HepG2 (cell line): ENCODE measurements around the gene ZNFX1. TPM values are rescaled to one million over a fixed set of nuclear protein-coding genes. Genes with fewer than 3 reads are reported as not detected.

Experiments
- ARNT2 ChIP-seq: sonication (generic); formaldehyde crosslinking; IDR thresholded peaks from 2 replicates; pipeline ENCODE4 v1.8.0; 2022; ENCODE audit warnings: mild to moderate bottlenecking, low read depth, missing genetic modification reagents, moderate library complexity
- CBFB ChIP-seq: sonication (generic); formaldehyde crosslinking; IDR thresholded peaks from 2 replicates; pipeline ENCODE4 v1.4.0; 2020; ENCODE audit warnings: missing genetic modification reagents
- FOXP1 ChIP-seq, 2 experiments: fragments of 450-650 bp in 1 of 2; IDR thresholded peaks; 2 replicates each; pipeline ENCODE4 v1.6.1; 2017 to 2018; ENCODE audit warnings: antibody characterized with exemption in 1 of 2
- HNRNPLL ChIP-seq: fragments of 200-400 bp; formaldehyde crosslinking; IDR thresholded peaks from 2 replicates; pipeline ENCODE4 v1.6.1; 2017; ENCODE audit warnings: mild to moderate bottlenecking, low read depth, low read length; ENCODE audit not compliant: poor library complexity, severe bottlenecking
- JUNB ChIP-seq: sonication (generic); formaldehyde crosslinking; IDR thresholded peaks from 2 replicates; pipeline ENCODE4 v1.8.0; 2022; ENCODE audit warnings: missing genetic modification reagents, mild to moderate bottlenecking, borderline replicate concordance
- KDM3A ChIP-seq: IDR thresholded peaks from 2 replicates; pipeline ENCODE4 v1.6.1; 2018; ENCODE audit warnings: low read depth, missing compliant biosample characterization
- KMT2A ChIP-seq: sonication (generic); formaldehyde crosslinking; IDR thresholded peaks from 2 replicates; pipeline ENCODE4 v1.4.0; 2020; ENCODE audit warnings: missing genetic modification reagents
- MED1 ChIP-seq: sonication (generic); formaldehyde crosslinking; IDR thresholded peaks from 2 replicates; pipeline ENCODE4 v1.4.0; 2020; ENCODE audit warnings: missing genetic modification reagents
- MIER3 ChIP-seq: IDR thresholded peaks from 2 replicates; pipeline ENCODE4 v1.6.1; 2016; ENCODE audit warnings: missing compliant biosample characterization, borderline replicate concordance
- NCOR1 ChIP-seq: fragments of 200-600 bp; sonication (generic); IDR thresholded peaks from 2 replicates; pipeline ENCODE4 v1.7.0; 2017; ENCODE audit warnings: antibody characterized with exemption, low read length, borderline replicate concordance
- PAX8 ChIP-seq: sonication (generic); formaldehyde crosslinking; IDR thresholded peaks from 2 replicates; pipeline ENCODE4 v1.8.0; 2022; ENCODE audit warnings: mild to moderate bottlenecking, missing genetic modification reagents, borderline replicate concordance
- RAD51 ChIP-seq: fragments of 450-650 bp; IDR thresholded peaks from 2 replicates; pipeline ENCODE4 v1.6.1; 2016; ENCODE audit warnings: borderline replicate concordance
- ZNF761 ChIP-seq: sonication (generic); formaldehyde crosslinking; conservative IDR thresholded peaks from 2 replicates; pipeline ENCODE4 v1.4.0; 2020; ENCODE audit warnings: mild to moderate bottlenecking, missing genetic modification reagents
- ZNF773 ChIP-seq: sonication (generic); formaldehyde crosslinking; IDR thresholded peaks from 2 replicates; pipeline ENCODE4 v1.4.0; 2020; ENCODE audit warnings: missing genetic modification reagents, borderline replicate concordance
- ZNF780A ChIP-seq: sonication (generic); formaldehyde crosslinking; IDR thresholded peaks from 2 replicates; pipeline ENCODE4 v1.8.0; 2022; ENCODE audit warnings: mild to moderate bottlenecking, missing genetic modification reagents, moderate library complexity
- ZNF792 ChIP-seq: IDR thresholded peaks from 2 replicates; pipeline ENCODE4 v1.6.1; 2016
- ZNF841 ChIP-seq: sonication (generic); formaldehyde crosslinking; IDR thresholded peaks from 2 replicates; pipeline ENCODE4 v1.8.1; 2023; ENCODE audit warnings: missing genetic modification reagents, borderline replicate concordance
- polyA plus RNA-seq, 8 experiments: library from polyadenylated mRNA; depleted of rRNA in 3 of 8; stranded (reverse) in 7 of 8; unstranded in 1 of 8; fragments of >200 nt; fragmentation: Illumina TruSeq in 4 of 8; extraction: Trizol in 4 of 8; gene quantifications; 2 replicates each; pipeline versions ENCODE4 v1.2.1 to v1.2.3, GENCODE V29; 2011 to 2016; ENCODE audit warnings: low read depth in 4 of 8, missing spikeins in 1 of 8, mixed read lengths in 1 of 8; ENCODE audit not compliant: insufficient read depth in 1 of 8
- total RNA-seq, 5 experiments: library from RNA; depleted of rRNA; stranded (reverse); fragments of >200 nt; fragmentation: Illumina TruSeq; extraction: Trizol; gene quantifications; 2 replicates each; pipeline ENCODE4 v1.2.3, GENCODE V29; 2016; ENCODE audit warnings: low read depth in 1 of 5
- TF ChIP-seq, protein P1 (sequence below): sonication (generic); formaldehyde crosslinking; IDR thresholded peaks from 2 replicates; pipeline ENCODE4 v1.8.1; 2023; ENCODE audit warnings: missing genetic modification reagents, inconsistent platforms, borderline replicate concordance
- TF ChIP-seq, protein P2 (sequence below): sonication (generic); formaldehyde crosslinking; conservative IDR thresholded peaks from 2 replicates; pipeline ENCODE4 v1.8.0; 2022; ENCODE audit warnings: mild to moderate bottlenecking, moderate library complexity, missing genetic modification reagents
- TF ChIP-seq, protein P3 (sequence below): sonication (generic); formaldehyde crosslinking; IDR thresholded peaks from 2 replicates; pipeline ENCODE4 v1.5.0; 2020; ENCODE audit warnings: missing genetic modification reagents, mild to moderate bottlenecking, borderline replicate concordance
- TF ChIP-seq, protein P4 (sequence below): sonication (generic); formaldehyde crosslinking; IDR thresholded peaks from 2 replicates; pipeline ENCODE4 v1.5.0; 2020; ENCODE audit warnings: missing genetic modification reagents
- TF ChIP-seq, protein P5 (sequence below): sonication (generic); formaldehyde crosslinking; IDR thresholded peaks from 2 replicates; pipeline ENCODE4 v1.5.1; 2020; ENCODE audit warnings: missing genetic modification reagents, mild to moderate bottlenecking, borderline replicate concordance

ZNFX1 gene
- total and polyA plus RNA-seq, 2 of the 13 experiments (the other 11 are each of a cell fraction or from before 2014, with no cell fraction given) = 2.9 to 11.1 TPM

DNA sequence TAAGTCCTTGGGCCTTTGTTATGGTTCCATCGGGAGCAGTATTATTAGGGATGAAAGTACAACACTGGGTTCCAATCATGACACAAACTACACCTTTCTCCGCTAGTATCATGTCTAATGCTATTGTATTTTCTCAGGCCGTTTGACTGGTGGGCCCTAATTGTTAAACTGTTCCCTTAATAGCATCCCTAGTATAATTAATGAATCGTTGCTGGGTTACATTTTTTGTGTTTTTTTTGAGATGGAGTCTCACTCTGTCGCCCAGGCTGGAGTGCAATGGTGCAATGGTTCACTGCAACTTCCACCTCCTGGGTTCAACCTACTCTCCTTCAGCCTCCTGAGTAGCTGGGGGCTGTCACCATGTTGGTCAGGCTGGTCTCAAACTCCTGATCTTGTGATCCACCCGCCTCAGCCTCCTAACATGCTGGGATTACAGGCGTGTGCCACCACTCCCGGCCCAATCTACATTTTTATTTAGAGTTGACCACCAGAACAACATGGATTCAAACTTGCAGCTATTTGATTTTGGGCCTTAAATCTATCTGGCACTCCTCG is 4.1 kb upstream of the ZNFX1 start (continued):
- TF ChIP-seq, protein P1, sequence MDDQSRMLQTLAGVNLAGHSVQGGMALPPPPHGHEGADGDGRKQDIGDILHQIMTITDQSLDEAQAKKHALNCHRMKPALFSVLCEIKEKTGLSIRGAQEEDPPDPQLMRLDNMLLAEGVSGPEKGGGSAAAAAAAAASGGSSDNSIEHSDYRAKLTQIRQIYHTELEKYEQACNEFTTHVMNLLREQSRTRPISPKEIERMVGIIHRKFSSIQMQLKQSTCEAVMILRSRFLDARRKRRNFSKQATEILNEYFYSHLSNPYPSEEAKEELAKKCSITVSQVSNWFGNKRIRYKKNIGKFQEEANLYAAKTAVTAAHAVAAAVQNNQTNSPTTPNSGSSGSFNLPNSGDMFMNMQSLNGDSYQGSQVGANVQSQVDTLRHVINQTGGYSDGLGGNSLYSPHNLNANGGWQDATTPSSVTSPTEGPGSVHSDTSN = no peak; the same call in 1 of the 2 replicates
- TF ChIP-seq ZNF773 (CRISPR knock-in tag) (no peak), CBFB (CRISPR knock-in tag) (0 out of 2 replicates have a peak, but pooled peaks have one; percentile 32), KMT2A (0 out of 2 replicates have a peak, but pooled peaks have one; percentile 0), ZNF841 (CRISPR knock-in tag) (no peak), PAX8 (CRISPR knock-in tag) (no peak), MED1 (CRISPR knock-in tag) (peak; percentile 32; the same call in 1 of the 2 replicates), ZNF761 (no peak), KDM3A (CRISPR knock-in tag) (0 out of 2 replicates have a peak, but pooled peaks have one; percentile 22), MIER3 (CRISPR knock-in tag) (0 out of 2 replicates have a peak, but pooled peaks have one; percentile 1), HNRNPLL (no peak), ZNF792 (CRISPR knock-in tag) (0 out of 2 replicates have a peak, but pooled peaks have one; percentile 17), ZNF780A (CRISPR knock-in tag) (0 out of 2 replicates have a peak, but pooled peaks have one; percentile 13), ARNT2 (CRISPR knock-in tag) (0 out of 2 replicates have a peak, but pooled peaks have one; percentile 62), RAD51 (no peak), NCOR1 (no peak), JUNB (0 out of 2 replicates have a peak, but pooled peaks have one; percentile 24), FOXP1 (IDR thresholded peaks at IDR 0.05) (no peak), FOXP1 (CRISPR knock-in tag; IDR thresholded peaks at IDR 0.05) (no peak)
- TF ChIP-seq, protein P2, sequence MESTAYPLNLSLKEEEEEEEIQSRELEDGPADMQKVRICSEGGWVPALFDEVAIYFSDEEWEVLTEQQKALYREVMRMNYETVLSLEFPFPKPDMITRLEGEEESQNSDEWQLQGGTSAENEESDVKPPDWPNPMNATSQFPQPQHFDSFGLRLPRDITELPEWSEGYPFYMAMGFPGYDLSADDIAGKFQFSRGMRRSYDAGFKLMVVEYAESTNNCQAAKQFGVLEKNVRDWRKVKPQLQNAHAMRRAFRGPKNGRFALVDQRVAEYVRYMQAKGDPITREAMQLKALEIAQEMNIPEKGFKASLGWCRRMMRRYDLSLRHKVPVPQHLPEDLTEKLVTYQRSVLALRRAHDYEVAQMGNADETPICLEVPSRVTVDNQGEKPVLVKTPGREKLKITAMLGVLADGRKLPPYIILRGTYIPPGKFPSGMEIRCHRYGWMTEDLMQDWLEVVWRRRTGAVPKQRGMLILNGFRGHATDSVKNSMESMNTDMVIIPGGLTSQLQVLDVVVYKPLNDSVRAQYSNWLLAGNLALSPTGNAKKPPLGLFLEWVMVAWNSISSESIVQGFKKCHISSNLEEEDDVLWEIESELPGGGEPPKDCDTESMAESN (CRISPR knock-in tag) = peak; percentile 72; the same call in 1 of the 2 replicates
- TF ChIP-seq, protein P3, sequence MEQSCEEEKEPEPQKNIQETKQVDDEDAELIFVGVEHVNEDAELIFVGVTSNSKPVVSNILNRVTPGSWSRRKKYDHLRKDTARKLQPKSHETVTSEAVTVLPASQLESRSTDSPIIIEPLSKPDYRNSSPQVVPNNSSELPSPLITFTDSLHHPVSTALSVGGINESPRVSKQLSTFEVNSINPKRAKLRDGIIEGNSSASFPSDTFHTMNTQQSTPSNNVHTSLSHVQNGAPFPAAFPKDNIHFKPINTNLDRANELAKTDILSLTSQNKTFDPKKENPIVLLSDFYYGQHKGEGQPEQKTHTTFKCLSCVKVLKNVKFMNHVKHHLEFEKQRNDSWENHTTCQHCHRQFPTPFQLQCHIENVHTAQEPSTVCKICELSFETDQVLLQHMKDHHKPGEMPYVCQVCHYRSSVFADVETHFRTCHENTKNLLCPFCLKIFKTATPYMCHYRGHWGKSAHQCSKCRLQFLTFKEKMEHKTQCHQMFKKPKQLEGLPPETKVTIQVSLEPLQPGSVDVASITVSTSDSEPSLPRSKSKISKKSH = no peak
- TF ChIP-seq, protein P4, sequence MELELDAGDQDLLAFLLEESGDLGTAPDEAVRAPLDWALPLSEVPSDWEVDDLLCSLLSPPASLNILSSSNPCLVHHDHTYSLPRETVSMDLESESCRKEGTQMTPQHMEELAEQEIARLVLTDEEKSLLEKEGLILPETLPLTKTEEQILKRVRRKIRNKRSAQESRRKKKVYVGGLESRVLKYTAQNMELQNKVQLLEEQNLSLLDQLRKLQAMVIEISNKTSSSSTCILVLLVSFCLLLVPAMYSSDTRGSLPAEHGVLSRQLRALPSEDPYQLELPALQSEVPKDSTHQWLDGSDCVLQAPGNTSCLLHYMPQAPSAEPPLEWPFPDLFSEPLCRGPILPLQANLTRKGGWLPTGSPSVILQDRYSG (CRISPR knock-in tag) = 0 out of 2 replicates have a peak, but pooled peaks have one; percentile 68
- TF ChIP-seq, protein P5, sequence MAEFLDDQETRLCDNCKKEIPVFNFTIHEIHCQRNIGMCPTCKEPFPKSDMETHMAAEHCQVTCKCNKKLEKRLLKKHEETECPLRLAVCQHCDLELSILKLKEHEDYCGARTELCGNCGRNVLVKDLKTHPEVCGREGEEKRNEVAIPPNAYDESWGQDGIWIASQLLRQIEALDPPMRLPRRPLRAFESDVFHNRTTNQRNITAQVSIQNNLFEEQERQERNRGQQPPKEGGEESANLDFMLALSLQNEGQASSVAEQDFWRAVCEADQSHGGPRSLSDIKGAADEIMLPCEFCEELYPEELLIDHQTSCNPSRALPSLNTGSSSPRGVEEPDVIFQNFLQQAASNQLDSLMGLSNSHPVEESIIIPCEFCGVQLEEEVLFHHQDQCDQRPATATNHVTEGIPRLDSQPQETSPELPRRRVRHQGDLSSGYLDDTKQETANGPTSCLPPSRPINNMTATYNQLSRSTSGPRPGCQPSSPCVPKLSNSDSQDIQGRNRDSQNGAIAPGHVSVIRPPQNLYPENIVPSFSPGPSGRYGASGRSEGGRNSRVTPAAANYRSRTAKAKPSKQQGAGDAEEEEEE = no peak
